ENCODE measurements around the gene FGF1.
"Not testable (repeated sequence)": the region's sequence is repeated elsewhere in the genome, so short reads cannot be mapped to it uniquely, and the experiment has no call there.

Gene FGF1

GRCh38 chr5:142657446-142657845 is 28.4 kb downstream of the FGF1 start:
- H3K9me3 ChIP-seq = no peaks in the 10 kb centered on the region
- in situ Hi-C loops (cut with MboI; ENCODE audit: low sequenced_read_pairs) = loop anchor here (5.0 kb wide), 1 partner anchor 40 kb away; no protein-coding TSS in a partner anchor

GRCh38 chr5:142655339-142656267 is 30.3 kb downstream of the FGF1 start:
- Histone ChIP-seq H3K27me3 (ENCODE audit: low read depth) (peaks cover 5% of the 10 kb centered on the region; the same call in 1 of the 2 replicates), H3K4me3 (no peak overlapping the region), H3K9me3 (no peaks in the 10 kb centered on the region), H3K36me3 (replicated peaks) (no peaks in the 10 kb centered on the region), H3K4me1 (no peaks in the 10 kb centered on the region)
- in situ Hi-C loops (cut with MboI; ENCODE audit: low sequenced_read_pairs) = loop anchor here (5.0 kb wide), 1 partner anchor 42 kb away; no protein-coding TSS in a partner anchor
- peak; percentile 71 to 89 for DNase-seq (ENCODE audit: low spot score in 2 of 2)

More at GRCh38 chr5:142657446-142657845, 28.4 kb downstream of the FGF1 start:
- H3K4me1 ChIP-seq = no peaks in the 10 kb centered on the region
- no peak overlapping the region for H3K4me3 ChIP-seq
- peaks cover 5% of the 10 kb centered on the region; the same call in 1 of the 2 replicates for H3K27me3 ChIP-seq (ENCODE audit: low read depth)
- DNase-seq (ENCODE audit: low spot score in 2 of 2) = no peak
- no peaks in the 10 kb centered on the region for H3K36me3 ChIP-seq (replicated peaks)

GRCh38 chr5:142654578-142655058 is 31.3 kb downstream of the FGF1 start:
- Histone ChIP-seq H3K4me3 (no peak overlapping the region), H3K4me1 (no peaks in the 10 kb centered on the region), H3K9me3 (no peaks in the 10 kb centered on the region), H3K27me3 (ENCODE audit: low read depth) (peaks cover 5% of the 10 kb centered on the region; the same call in 1 of the 2 replicates), H3K36me3 (replicated peaks) (no peaks in the 10 kb centered on the region)
- in situ Hi-C loops (cut with MboI; ENCODE audit: low sequenced_read_pairs) = loop anchor here (5.0 kb wide), 1 partner anchor 43 kb away; no protein-coding TSS in a partner anchor
- DNase-seq (ENCODE audit: low spot score in 2 of 2) = no peak

GRCh38 chr5:142653321-142653720 is 32.6 kb downstream of the FGF1 start:
- H3K27me3 ChIP-seq (ENCODE audit: low read depth) = peaks cover 5% of the 10 kb centered on the region; the same call in 1 of the 2 replicates
- in situ Hi-C loops (cut with MboI; ENCODE audit: low sequenced_read_pairs) = no loop called here

GRCh38 chr5:142652563-142652962 is 33.3 kb downstream of the FGF1 start:
- H3K36me3 ChIP-seq (replicated peaks) = no peaks in the 10 kb centered on the region

More at GRCh38 chr5:142653321-142653720, 32.6 kb downstream of the FGF1 start:
- Histone ChIP-seq H3K4me1 (no peaks in the 10 kb centered on the region), H3K9me3 (no peaks in the 10 kb centered on the region), H3K4me3 (no peak overlapping the region), H3K36me3 (replicated peaks) (no peaks in the 10 kb centered on the region)
- DNase-seq (ENCODE audit: low spot score in 2 of 2) = no peak

GRCh38 chr5:142650881-142651280 is 35.0 kb downstream of the FGF1 start:
- no peak for DNase-seq (ENCODE audit: low spot score in 2 of 2)
- Histone ChIP-seq H3K27me3 (ENCODE audit: low read depth) (peaks cover 5% of the 10 kb centered on the region; the same call in 1 of the 2 replicates), H3K9me3 (no peaks in the 10 kb centered on the region), H3K4me3 (no peak overlapping the region), H3K4me1 (no peaks in the 10 kb centered on the region), H3K36me3 (replicated peaks) (no peaks in the 10 kb centered on the region)
- in situ Hi-C loops (cut with MboI; ENCODE audit: low sequenced_read_pairs) = no loop called here

More at GRCh38 chr5:142652563-142652962, 33.3 kb downstream of the FGF1 start:
- in situ Hi-C loops (cut with MboI; ENCODE audit: low sequenced_read_pairs) = no loop called here
- peaks cover 5% of the 10 kb centered on the region; the same call in 1 of the 2 replicates for H3K27me3 ChIP-seq (ENCODE audit: low read depth)
- H3K9me3 ChIP-seq = no peaks in the 10 kb centered on the region
- H3K4me3 ChIP-seq = no peak overlapping the region
- no peak for DNase-seq (ENCODE audit: low spot score in 2 of 2)
- H3K4me1 ChIP-seq = no peaks in the 10 kb centered on the region

- Histone ChIP-seq H3K9me3 (no peaks in the 10 kb centered on the region), H3K36me3 (replicated peaks) (no peaks in the 10 kb centered on the region), H3K4me3 (no peak overlapping the region), H3K27me3 (ENCODE audit: low read depth) (peaks cover under 1% of the 10 kb centered on the region; the same call in 1 of the 2 replicates), H3K4me1 (no peaks in the 10 kb centered on the region)
- DNase-seq (ENCODE audit: low spot score in 2 of 2) = no peak
- in situ Hi-C loops (cut with MboI; ENCODE audit: low sequenced_read_pairs) = no loop called here
Observed at GRCh38 chr5:142650060-142650459, 35.8 kb downstream of the FGF1 start.

- DNase-seq (ENCODE audit: low spot score in 2 of 2); H3K36me3 ChIP-seq (replicated peaks); in situ Hi-C loops (cut with MboI; ENCODE audit: low sequenced_read_pairs); H3K4me1 ChIP-seq; H3K4me3 ChIP-seq; H3K9me3 ChIP-seq; H3K27me3 ChIP-seq (ENCODE audit: low read depth): not testable (repeated sequence)
Observed at GRCh38 chr5:142648108-142648507, 37.8 kb downstream of the FGF1 start.

GRCh38 chr5:142645456-142645855 is 40.4 kb downstream of the FGF1 start:
- no peak overlapping the region for H3K4me3 ChIP-seq
- no peaks in the 10 kb centered on the region for H3K9me3 ChIP-seq
- H3K36me3 ChIP-seq (replicated peaks) = no peaks in the 10 kb centered on the region
- no peak for DNase-seq (ENCODE audit: low spot score in 2 of 2)
- in situ Hi-C loops (cut with MboI; ENCODE audit: low sequenced_read_pairs) = no loop called here
- peaks cover 4% of the 10 kb centered on the region; the same call in 1 of the 2 replicates for H3K27me3 ChIP-seq (ENCODE audit: low read depth)
- no peaks in the 10 kb centered on the region for H3K4me1 ChIP-seq

GRCh38 chr5:142644640-142645361 is 41.1 kb downstream of the FGF1 start:
- H3K4me1 ChIP-seq = no peaks in the 10 kb centered on the region
- H3K9me3 ChIP-seq = no peaks in the 10 kb centered on the region
- H3K27me3 ChIP-seq (ENCODE audit: low read depth) = peaks cover 6% of the 10 kb centered on the region; the same call in 1 of the 2 replicates
- no peak overlapping the region for H3K4me3 ChIP-seq
- DNase-seq (ENCODE audit: low spot score in 2 of 2) = no peak
- H3K36me3 ChIP-seq (replicated peaks) = no peaks in the 10 kb centered on the region
- in situ Hi-C loops (cut with MboI; ENCODE audit: low sequenced_read_pairs) = no loop called here

GRCh38 chr5:142644127-142644526 is 41.8 kb downstream of the FGF1 start:
- Histone ChIP-seq H3K27me3 (ENCODE audit: low read depth) (peaks cover 6% of the 10 kb centered on the region; the same call in 1 of the 2 replicates), H3K4me3 (no peak overlapping the region), H3K4me1 (no peaks in the 10 kb centered on the region), H3K36me3 (replicated peaks) (no peaks in the 10 kb centered on the region), H3K9me3 (no peaks in the 10 kb centered on the region)
- in situ Hi-C loops (cut with MboI; ENCODE audit: low sequenced_read_pairs) = no loop called here
- no peak for DNase-seq (ENCODE audit: low spot score in 2 of 2)

GRCh38 chr5:142643634-142644033 is 42.3 kb downstream of the FGF1 start:
- no peaks in the 10 kb centered on the region for H3K9me3 ChIP-seq
- H3K4me1 ChIP-seq = no peaks in the 10 kb centered on the region
- DNase-seq (ENCODE audit: low spot score in 2 of 2) = no peak
- in situ Hi-C loops (cut with MboI; ENCODE audit: low sequenced_read_pairs) = no loop called here
- H3K27me3 ChIP-seq (ENCODE audit: low read depth) = peaks cover 6% of the 10 kb centered on the region; the same call in 1 of the 2 replicates
- H3K4me3 ChIP-seq = no peak overlapping the region
- no peaks in the 10 kb centered on the region for H3K36me3 ChIP-seq (replicated peaks)

GRCh38 chr5:142642427-142642826 is 43.5 kb downstream of the FGF1 start:
- no peaks in the 10 kb centered on the region for H3K4me1 ChIP-seq
- H3K9me3 ChIP-seq = no peaks in the 10 kb centered on the region
- in situ Hi-C loops (cut with MboI; ENCODE audit: low sequenced_read_pairs) = no loop called here
- no peak for DNase-seq (ENCODE audit: low spot score in 2 of 2)
- H3K4me3 ChIP-seq = no peak overlapping the region
- H3K27me3 ChIP-seq (ENCODE audit: low read depth) = peaks cover 6% of the 10 kb centered on the region; the same call in 1 of the 2 replicates
- H3K36me3 ChIP-seq (replicated peaks) = no peaks in the 10 kb centered on the region

Measured in HAP-1 (cell line).